ENCODE measurements around the gene IFIT3.

IFIT3 gene

GRCh38 chr10:89355394-89355931 is 27.7 kb downstream of the IFIT3 start:
- no peak overlapping the region for H3K27ac ChIP-seq
- TF ChIP-seq CTCF (IDR thresholded peaks at IDR 0.05) (no peak), ZFX (IDR thresholded peaks at IDR 0.05; ENCODE audit: borderline replicate concordance) (no peak)

- no peak for TF ChIP-seq ZFX (IDR thresholded peaks at IDR 0.05; ENCODE audit: borderline replicate concordance)
- no peak overlapping the region for H3K27ac ChIP-seq
Measured at GRCh38 chr10:89357096-89357495, 29.3 kb downstream of the IFIT3 start.

GRCh38 chr10:89357975-89358374 is 30.2 kb downstream of the IFIT3 start:
- H3K27ac ChIP-seq: no peak overlapping the region
- TF ChIP-seq CTCF (IDR thresholded peaks at IDR 0.05) (no peak), ZFX (IDR thresholded peaks at IDR 0.05; ENCODE audit: borderline replicate concordance) (no peak)

- TF ChIP-seq ZFX (IDR thresholded peaks at IDR 0.05; ENCODE audit: borderline replicate concordance): no peak
- no peak for TF ChIP-seq CTCF (IDR thresholded peaks at IDR 0.05)
- no peak overlapping the region for H3K27ac ChIP-seq
Measured at GRCh38 chr10:89360157-89360556, 32.4 kb downstream of the IFIT3 start.

GRCh38 chr10:89362929-89363328 is 35.1 kb downstream of the IFIT3 start:
- no peak overlapping the region for H3K27ac ChIP-seq

GRCh38 chr10:89363729-89364442 is 36.1 kb downstream of the IFIT3 start:
- TF ChIP-seq ZFX (IDR thresholded peaks at IDR 0.05; ENCODE audit: borderline replicate concordance) (no peak), CTCF (IDR thresholded peaks at IDR 0.05) (no peak)
- H3K27ac ChIP-seq: no peak overlapping the region

More at GRCh38 chr10:89362929-89363328, 35.1 kb downstream of the IFIT3 start:
- TF ChIP-seq ZFX (IDR thresholded peaks at IDR 0.05; ENCODE audit: borderline replicate concordance) (no peak), CTCF (IDR thresholded peaks at IDR 0.05) (no peak)

GRCh38 chr10:89364531-89364930 is 36.7 kb downstream of the IFIT3 start:
- TF ChIP-seq CTCF (IDR thresholded peaks at IDR 0.05) (no peak), ZFX (IDR thresholded peaks at IDR 0.05; ENCODE audit: borderline replicate concordance) (no peak)
- no peak overlapping the region for H3K27ac ChIP-seq

Data from 22Rv1 (cell line).